ENCODE results near the gene EID2B.

DNA sequence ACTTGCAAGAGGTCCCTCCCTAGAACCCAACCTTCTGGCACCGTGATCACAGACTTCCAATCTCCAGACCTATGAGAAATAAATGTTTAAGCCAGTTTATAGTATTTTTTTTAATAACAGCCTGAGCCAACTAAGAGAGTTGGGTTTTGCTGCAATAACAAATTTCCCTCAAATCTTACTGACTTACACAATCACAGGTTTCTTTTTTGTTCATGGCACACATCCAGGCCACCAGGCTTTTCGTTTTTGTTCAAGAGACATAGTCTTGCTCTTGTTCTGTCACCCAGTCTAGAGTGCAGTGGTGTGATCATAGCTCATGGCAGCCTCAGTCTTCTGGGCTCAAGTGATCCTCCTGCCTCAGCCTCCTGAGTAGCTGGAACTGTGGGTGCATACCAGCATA, 19.7 kb downstream of the EID2B start:
- TF ChIP-seq POLR2A (IDR thresholded peaks at IDR 0.05; ENCODE audit: low read depth, low read length) (no peak), POLR2AphosphoS5 (IDR thresholded peaks at IDR 0.05; ENCODE audit: low read depth, low read length) (no peak), TAF1 (IDR thresholded peaks at IDR 0.05; ENCODE audit: low read depth, low read length) (no peak), PAX5 (IDR thresholded peaks at IDR 0.05; ENCODE audit: insufficient read depth, low read length, severe bottlenecking) (no peak)
